ENCODE results near the gene SGCD.

Gene SGCD

GRCh38 chr5:156779436-156779835 is 452.5 kb downstream of the SGCD start:
- ATAC-seq = no peak
- TF ChIP-seq TSHZ2 (CRISPR knock-in tag; IDR thresholded peaks at IDR 0.05) (no peak), ZNF565 (CRISPR knock-in tag; conservative IDR thresholded peaks at IDR 0.05; ENCODE audit: low read depth) (no peak)

DNA sequence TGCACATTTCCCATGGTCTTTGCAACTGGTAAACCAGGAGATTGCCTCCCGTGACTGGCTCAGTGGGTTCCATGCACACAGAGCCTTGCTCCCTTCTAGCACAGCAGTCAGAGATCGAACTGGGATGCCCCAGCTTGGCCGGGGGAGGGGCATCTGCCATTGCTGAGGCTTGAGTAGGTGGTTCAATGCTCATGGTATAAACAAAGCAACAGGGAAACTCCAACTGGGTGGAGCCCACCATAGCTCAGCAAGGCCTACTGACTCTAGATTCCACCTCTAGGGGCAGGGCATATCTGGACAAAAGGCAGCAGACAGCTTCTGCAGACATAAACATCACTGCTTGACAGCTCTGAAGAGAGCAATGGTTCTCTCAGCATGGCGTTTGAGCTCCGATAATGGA is 456.1 kb downstream of the SGCD start:
- TF ChIP-seq PPARA (CRISPR knock-in tag; IDR thresholded peaks at IDR 0.05; ENCODE audit: borderline replicate concordance) = no peak
- TF ChIP-seq, protein P1, sequence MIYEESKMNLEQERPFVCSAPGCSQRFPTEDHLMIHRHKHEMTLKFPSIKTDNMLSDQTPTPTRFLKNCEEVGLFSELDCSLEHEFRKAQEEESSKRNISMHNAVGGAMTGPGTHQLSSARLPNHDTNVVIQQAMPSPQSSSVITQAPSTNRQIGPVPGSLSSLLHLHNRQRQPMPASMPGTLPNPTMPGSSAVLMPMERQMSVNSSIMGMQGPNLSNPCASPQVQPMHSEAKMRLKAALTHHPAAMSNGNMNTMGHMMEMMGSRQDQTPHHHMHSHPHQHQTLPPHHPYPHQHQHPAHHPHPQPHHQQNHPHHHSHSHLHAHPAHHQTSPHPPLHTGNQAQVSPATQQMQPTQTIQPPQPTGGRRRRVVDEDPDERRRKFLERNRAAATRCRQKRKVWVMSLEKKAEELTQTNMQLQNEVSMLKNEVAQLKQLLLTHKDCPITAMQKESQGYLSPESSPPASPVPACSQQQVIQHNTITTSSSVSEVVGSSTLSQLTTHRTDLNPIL (CRISPR knock-in tag; IDR thresholded peaks at IDR 0.05; ENCODE audit: low read depth) = no peak
- no peak for TF ChIP-seq OSR1 (CRISPR knock-in tag; IDR thresholded peaks at IDR 0.05)
- no peak for TF ChIP-seq ESRRG (CRISPR knock-in tag; IDR thresholded peaks at IDR 0.05)
- no peak for TF ChIP-seq TOX (CRISPR knock-in tag; IDR thresholded peaks at IDR 0.05; ENCODE audit: borderline replicate concordance)
- TF ChIP-seq BACH2 (CRISPR knock-in tag; IDR thresholded peaks at IDR 0.05; ENCODE audit: borderline replicate concordance) = no peak
- TF ChIP-seq ARNTL (CRISPR knock-in tag; IDR thresholded peaks at IDR 0.05; ENCODE audit: borderline replicate concordance, low read depth) = no peak
- no peak for TF ChIP-seq ZFP3 (CRISPR knock-in tag; IDR thresholded peaks at IDR 0.05)
- no peak for TF ChIP-seq ZNF565 (CRISPR knock-in tag; conservative IDR thresholded peaks at IDR 0.05; ENCODE audit: low read depth)
- TF ChIP-seq ISL1 (CRISPR knock-in tag; IDR thresholded peaks at IDR 0.05) = no peak
- TF ChIP-seq ZC3H10 (CRISPR knock-in tag; IDR thresholded peaks at IDR 0.05) = no peak
- no peak for TF ChIP-seq CSDC2 (CRISPR knock-in tag; IDR thresholded peaks at IDR 0.05)
- no peak for TF ChIP-seq ZFP30 (CRISPR knock-in tag; IDR thresholded peaks at IDR 0.05)

GRCh38 chr5:156794687-156795086 is 467.7 kb downstream of the SGCD start:
- ATAC-seq = no peak
- no peak for TF ChIP-seq CSDC2 (CRISPR knock-in tag; IDR thresholded peaks at IDR 0.05)
- no peak for TF ChIP-seq ZFP30 (CRISPR knock-in tag; IDR thresholded peaks at IDR 0.05)
- no peak for TF ChIP-seq BACH2 (CRISPR knock-in tag; IDR thresholded peaks at IDR 0.05; ENCODE audit: borderline replicate concordance)
- no peak for TF ChIP-seq PATZ1 (CRISPR knock-in tag; IDR thresholded peaks at IDR 0.05; ENCODE audit: borderline replicate concordance)
- no peak for TF ChIP-seq ZNF70 (CRISPR knock-in tag; IDR thresholded peaks at IDR 0.05)

More for the DNA sequence above, 456.1 kb downstream of the SGCD start:
- no peak for ATAC-seq

GRCh38 chr5:156798201-156798600 is 471.2 kb downstream of the SGCD start:
- no peak for TF ChIP-seq ISL1 (CRISPR knock-in tag; IDR thresholded peaks at IDR 0.05)
- TF ChIP-seq GLIS3 (CRISPR knock-in tag; IDR thresholded peaks at IDR 0.05) = no peak
- TF ChIP-seq SNAI2 (CRISPR knock-in tag; IDR thresholded peaks at IDR 0.05) = no peak
- no peak for TF ChIP-seq CSRNP3 (CRISPR knock-in tag; IDR thresholded peaks at IDR 0.05)
- no peak for TF ChIP-seq PPARA (CRISPR knock-in tag; IDR thresholded peaks at IDR 0.05; ENCODE audit: borderline replicate concordance)
- no peak for TF ChIP-seq ZFP30 (CRISPR knock-in tag; IDR thresholded peaks at IDR 0.05)
- no peak for TF ChIP-seq CSDC2 (CRISPR knock-in tag; IDR thresholded peaks at IDR 0.05)
- no peak for TF ChIP-seq TCF4 (CRISPR knock-in tag; IDR thresholded peaks at IDR 0.05; ENCODE audit: borderline replicate concordance)
- no peak for TF ChIP-seq ESRRG (CRISPR knock-in tag; IDR thresholded peaks at IDR 0.05)
- TF ChIP-seq ZC3H10 (CRISPR knock-in tag; IDR thresholded peaks at IDR 0.05) = no peak
- no peak for ATAC-seq

GRCh38 chr5:156799171-156799570 is 472.2 kb downstream of the SGCD start:
- ATAC-seq = no peak
- no peak for TF ChIP-seq CSRNP3 (CRISPR knock-in tag; IDR thresholded peaks at IDR 0.05)
- TF ChIP-seq, protein P1 (CRISPR knock-in tag; IDR thresholded peaks at IDR 0.05; ENCODE audit: low read depth) = no peak
- TF ChIP-seq TSHZ2 (CRISPR knock-in tag; IDR thresholded peaks at IDR 0.05) = no peak
- no peak for TF ChIP-seq ARNTL (CRISPR knock-in tag; IDR thresholded peaks at IDR 0.05; ENCODE audit: borderline replicate concordance, low read depth)
- no peak for TF ChIP-seq RARB (CRISPR knock-in tag; IDR thresholded peaks at IDR 0.05)
- no peak for TF ChIP-seq TCF4 (CRISPR knock-in tag; IDR thresholded peaks at IDR 0.05; ENCODE audit: borderline replicate concordance)
